ENCODE results near the gene LPCAT1. TPM values are rescaled to one million over a fixed set of nuclear protein-coding genes. Genes with fewer than 3 reads are reported as not detected.
"Not testable (repeated sequence)": the region's sequence is repeated elsewhere in the genome, so short reads cannot be mapped to it uniquely, and the experiment has no call there.

LPCAT1 gene
- total RNA-seq, 2 donors from 2014 or later = 31.3 to 37.7 TPM

- H3K36me3 Mint-ChIP-seq (ENCODE audit: insufficient read depth in 2 of 2) = peaks cover 0 to 2% of the 10 kb centered on the region in 2 donors
- no peaks in the 10 kb centered on the region for H3K4me1 Mint-ChIP-seq (ENCODE audit: low read depth)
- no peak for DNase-seq
- H3K27ac Mint-ChIP-seq = peak overlapping the region; percentile 48
- H3K27me3 Mint-ChIP-seq (ENCODE audit: low read depth) = no peaks in the 10 kb centered on the region
- no peak overlapping the region for H3K4me3 Mint-ChIP-seq
- H3K9me3 Mint-ChIP-seq = no peaks in the 10 kb centered on the region
- no peak for ATAC-seq (replicated peaks in 1 of 2)
These were observed 13.6 kb downstream of the LPCAT1 start for GRCh38 chr5:1510151-1510561.

- H3K27ac Mint-ChIP-seq = peak overlapping the region; percentile 51
- no peak for DNase-seq
- no peaks in the 10 kb centered on the region for H3K4me1 Mint-ChIP-seq (ENCODE audit: low read depth)
- ATAC-seq (replicated peaks in 1 of 2) = no peak
- H3K4me3 Mint-ChIP-seq = no peak overlapping the region
- peaks cover 0 to 2% of the 10 kb centered on the region in 2 donors for H3K36me3 Mint-ChIP-seq (ENCODE audit: insufficient read depth in 2 of 2)
- no peaks in the 10 kb centered on the region for H3K9me3 Mint-ChIP-seq
- no peaks in the 10 kb centered on the region for H3K27me3 Mint-ChIP-seq (ENCODE audit: low read depth)
These were observed 14.2 kb downstream of the LPCAT1 start for GRCh38 chr5:1509346-1510085.

GRCh38 chr5:1508659-1509290 lies 15.0 kb downstream of the LPCAT1 start:
- no peak overlapping the region for H3K27ac Mint-ChIP-seq
- no peak for DNase-seq
- H3K36me3 Mint-ChIP-seq (ENCODE audit: insufficient read depth in 2 of 2) = peaks cover 0 to 2% of the 10 kb centered on the region in 2 donors
- H3K9me3 Mint-ChIP-seq = no peaks in the 10 kb centered on the region
- no peak for ATAC-seq (replicated peaks in 1 of 2)
- H3K27me3 Mint-ChIP-seq (ENCODE audit: low read depth) = no peaks in the 10 kb centered on the region
- peaks cover 5% of the 10 kb centered on the region for H3K4me1 Mint-ChIP-seq (ENCODE audit: low read depth)
- H3K4me3 Mint-ChIP-seq = no peak overlapping the region

GRCh38 chr5:1507961-1508658 lies 15.7 kb downstream of the LPCAT1 start:
- Mint-ChIP-seq H3K27me3 (ENCODE audit: low read depth) (no peaks in the 10 kb centered on the region), H3K27ac (no peak overlapping the region), H3K9me3 (no peaks in the 10 kb centered on the region), H3K4me3 (no peak overlapping the region), H3K4me1 (ENCODE audit: low read depth) (peaks cover 11% of the 10 kb centered on the region), H3K36me3 (ENCODE audit: insufficient read depth in 2 of 2) (peaks cover 1 to 2% of the 10 kb centered on the region in 2 donors)
- ATAC-seq (replicated peaks in 1 of 2) (no peak), DNase-seq (no peak)

DNA sequence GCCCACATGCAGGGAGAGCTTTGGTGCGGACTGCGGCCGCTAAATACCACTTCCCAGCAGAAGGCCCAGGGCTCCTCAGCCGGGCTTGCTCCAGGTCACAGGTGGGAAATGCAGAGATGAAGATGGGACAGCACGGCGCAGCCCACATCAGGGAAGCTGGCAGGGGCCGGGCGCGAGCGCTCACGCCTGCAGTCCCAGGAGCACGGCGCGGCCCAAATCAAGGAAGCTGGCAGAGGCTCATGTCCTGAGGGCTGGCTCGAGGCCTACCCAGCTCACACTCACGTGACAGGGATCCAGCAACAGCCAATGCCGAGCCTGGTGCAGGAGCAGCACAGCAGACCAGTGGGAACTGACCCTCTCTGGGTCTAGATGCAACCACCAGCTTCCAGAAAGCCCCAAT lies 16.3 kb downstream of the LPCAT1 start:
- no peaks in the 10 kb centered on the region for H3K9me3 Mint-ChIP-seq
- peaks cover 2 to 3% of the 10 kb centered on the region in 2 donors for H3K36me3 Mint-ChIP-seq (ENCODE audit: insufficient read depth in 2 of 2)
- H3K4me1 Mint-ChIP-seq (ENCODE audit: low read depth) = peaks cover 13% of the 10 kb centered on the region
- no peaks in the 10 kb centered on the region for H3K27me3 Mint-ChIP-seq (ENCODE audit: low read depth)
- H3K27ac Mint-ChIP-seq = no peak overlapping the region
- DNase-seq (no peak), ATAC-seq (replicated peaks in 1 of 2) (no peak)
- no peak overlapping the region for H3K4me3 Mint-ChIP-seq

GRCh38 chr5:1507014-1507375 lies 16.8 kb downstream of the LPCAT1 start:
- H3K27me3 Mint-ChIP-seq (ENCODE audit: low read depth) = no peaks in the 10 kb centered on the region
- no peaks in the 10 kb centered on the region for H3K9me3 Mint-ChIP-seq
- ATAC-seq (replicated peaks in 1 of 2) = no peak
- DNase-seq = no peak
- H3K4me1 Mint-ChIP-seq (ENCODE audit: low read depth) = peaks cover 13% of the 10 kb centered on the region
- H3K4me3 Mint-ChIP-seq = no peak overlapping the region
- no peak overlapping the region for H3K27ac Mint-ChIP-seq
- H3K36me3 Mint-ChIP-seq (ENCODE audit: insufficient read depth in 2 of 2) = peaks cover 2 to 3% of the 10 kb centered on the region in 2 donors

- H3K36me3 Mint-ChIP-seq (ENCODE audit: insufficient read depth in 2 of 2) = peaks cover 2 to 3% of the 10 kb centered on the region in 2 donors
- ATAC-seq (replicated peaks in 1 of 2) = no peak
- peaks cover 13% of the 10 kb centered on the region for H3K4me1 Mint-ChIP-seq (ENCODE audit: low read depth)
- no peaks in the 10 kb centered on the region for H3K27me3 Mint-ChIP-seq (ENCODE audit: low read depth)
- H3K9me3 Mint-ChIP-seq = no peaks in the 10 kb centered on the region
- H3K27ac Mint-ChIP-seq = no peak overlapping the region
- no peak overlapping the region for H3K4me3 Mint-ChIP-seq
- DNase-seq = no peak
These were observed 17.3 kb downstream of the LPCAT1 start for GRCh38 chr5:1506242-1507013.

DNA sequence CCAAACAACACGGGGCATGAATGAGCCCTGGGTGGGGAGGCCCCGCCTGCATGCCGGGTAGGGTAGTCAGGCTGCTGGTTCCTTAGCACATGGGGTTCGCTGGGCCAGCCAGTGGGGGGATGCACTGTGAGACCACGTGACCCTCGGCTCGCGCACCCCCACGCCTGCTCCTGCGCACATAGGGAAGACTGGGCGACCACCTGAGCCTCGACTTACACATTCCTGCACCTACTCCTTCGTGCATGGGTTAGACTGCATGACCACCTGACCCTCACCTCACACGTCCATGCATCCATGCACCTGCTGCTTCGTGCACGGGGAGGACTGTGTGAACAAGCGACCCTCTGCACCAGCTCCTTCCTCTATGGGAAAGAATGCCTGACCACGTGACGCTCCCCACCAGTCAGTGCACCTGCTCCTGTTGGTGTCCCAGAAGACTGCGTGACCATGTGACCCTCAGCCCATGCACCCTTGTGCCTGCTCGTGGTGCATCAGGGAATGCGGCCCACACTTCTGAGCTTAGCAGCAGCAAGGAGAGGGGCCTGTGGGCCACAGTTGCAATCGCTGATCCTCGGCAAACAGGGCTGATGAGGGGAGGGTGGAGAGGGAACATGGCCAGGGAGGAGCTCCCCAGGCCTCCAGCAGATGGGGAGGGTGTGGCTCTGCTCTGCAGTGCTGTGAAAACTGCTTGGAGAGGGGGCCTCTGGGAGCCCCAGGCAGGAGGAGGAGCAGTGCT lies 18.1 kb downstream of the LPCAT1 start:
- no peak overlapping the region for H3K4me3 Mint-ChIP-seq
- no peak overlapping the region for H3K27ac Mint-ChIP-seq

GRCh38 chr5:1505089-1505488 lies 18.7 kb downstream of the LPCAT1 start:
- not testable (repeated sequence) for H3K27me3 Mint-ChIP-seq (ENCODE audit: low read depth); ATAC-seq (replicated peaks in 1 of 2); H3K4me3 Mint-ChIP-seq; H3K27ac Mint-ChIP-seq; H3K36me3 Mint-ChIP-seq (ENCODE audit: insufficient read depth in 2 of 2); DNase-seq; H3K9me3 Mint-ChIP-seq
- H3K4me1 Mint-ChIP-seq (ENCODE audit: low read depth) = peaks cover 13% of the 10 kb centered on the region

More for the DNA sequence above, 18.1 kb downstream of the LPCAT1 start:
- H3K9me3 Mint-ChIP-seq = no peaks in the 10 kb centered on the region
- H3K36me3 Mint-ChIP-seq (ENCODE audit: insufficient read depth in 2 of 2) = peaks cover 2 to 3% of the 10 kb centered on the region in 2 donors
- ATAC-seq (replicated peaks in 1 of 2) = no peak
- H3K4me1 Mint-ChIP-seq (ENCODE audit: low read depth) = peaks cover 13% of the 10 kb centered on the region
- no peak for DNase-seq
- no peaks in the 10 kb centered on the region for H3K27me3 Mint-ChIP-seq (ENCODE audit: low read depth)

GRCh38 chr5:1504617-1505016 lies 19.1 kb downstream of the LPCAT1 start:
- DNase-seq = no peak
- H3K9me3 Mint-ChIP-seq = no peaks in the 10 kb centered on the region
- H3K27me3 Mint-ChIP-seq (ENCODE audit: low read depth) = no peaks in the 10 kb centered on the region
- no peak for ATAC-seq (replicated peaks in 1 of 2)
- H3K27ac Mint-ChIP-seq = no peak overlapping the region
- H3K4me3 Mint-ChIP-seq = no peak overlapping the region
- peaks cover 0 to 5% of the 10 kb centered on the region in 2 donors for H3K36me3 Mint-ChIP-seq (ENCODE audit: insufficient read depth in 2 of 2)
- peaks cover 13% of the 10 kb centered on the region for H3K4me1 Mint-ChIP-seq (ENCODE audit: low read depth)

DNA sequence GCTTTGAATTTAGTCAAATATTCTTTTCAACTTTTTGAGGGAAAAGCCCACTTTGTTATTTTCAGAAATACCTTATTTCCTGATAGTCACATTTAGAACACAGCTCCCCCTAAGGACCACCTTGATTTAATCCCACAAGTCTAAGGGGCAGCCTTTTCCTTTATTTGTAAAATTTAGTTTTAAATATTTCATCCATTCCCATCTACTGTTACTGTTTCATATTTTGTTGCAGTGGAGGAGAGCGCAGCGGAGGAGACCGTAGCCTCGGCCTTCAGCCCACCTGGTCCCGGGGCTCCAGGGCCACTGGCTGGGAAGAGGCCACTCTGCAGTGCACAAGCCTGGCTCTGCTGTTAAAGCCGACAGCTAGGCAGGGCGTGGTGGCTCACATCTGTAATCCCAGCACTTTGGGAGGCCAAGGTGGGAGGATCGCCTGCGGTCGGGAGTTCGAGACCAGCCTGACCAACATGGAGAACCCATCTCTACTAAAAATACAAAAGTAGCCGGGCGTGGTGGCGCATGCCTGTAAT lies 19.6 kb downstream of the LPCAT1 start:
- ATAC-seq (replicated peaks in 1 of 2) (no peak), DNase-seq (no peak)
- Mint-ChIP-seq H3K4me3 (peak overlapping the region in 1 of 2 donors; percentile 52), H3K36me3 (ENCODE audit: insufficient read depth in 2 of 2) (peaks cover 0 to 5% of the 10 kb centered on the region in 2 donors), H3K27me3 (ENCODE audit: low read depth) (no peaks in the 10 kb centered on the region), H3K27ac (peak overlapping the region; percentile 36), H3K4me1 (ENCODE audit: low read depth) (peaks cover 13% of the 10 kb centered on the region), H3K9me3 (no peaks in the 10 kb centered on the region)
